Neural crest cell (in vitro differentiated cells): ENCODE measurements around the gene EVA1C. TPM values are rescaled to one million over a fixed set of nuclear protein-coding genes. Genes with fewer than 3 reads are reported as not detected.
"Not testable (repeated sequence)": the region's sequence is repeated elsewhere in the genome, so short reads cannot be mapped to it uniquely, and the experiment has no call there.

Experiments
- DNase-seq: peaks from one replicate; pipeline ENCODE4 v3.0.0; 2021; ENCODE audit warnings: low read depth, mixed read lengths, low spot score
- H3K27ac Mint-ChIP-seq: one replicate; pipeline ENCODE4 v1.8.0; 2021; ENCODE audit warnings: mild to moderate bottlenecking, mixed read lengths; ENCODE audit not compliant: unreplicated experiment
- H3K27me3 Mint-ChIP-seq: 2 replicates; pipeline ENCODE4 v1.8.0; 2021; ENCODE audit warnings: low read depth, mild to moderate bottlenecking, mixed read lengths
- H3K36me3 Mint-ChIP-seq: 2 replicates; pipeline ENCODE4 v1.8.0; 2021; ENCODE audit warnings: low read depth, mild to moderate bottlenecking, mixed read lengths
- H3K4me1 Mint-ChIP-seq: 2 replicates; pipeline ENCODE4 v1.8.0; 2021; ENCODE audit warnings: mixed read lengths
- H3K4me3 Mint-ChIP-seq: one replicate; pipeline ENCODE4 v1.8.0; 2021; ENCODE audit warnings: mild to moderate bottlenecking, mixed read lengths
- H3K9me3 Mint-ChIP-seq: 2 replicates; pipeline ENCODE4 v1.8.0; 2021; ENCODE audit warnings: mixed read lengths
- CTCF ChIP-seq: fragments of 200-600 bp; sonication (generic); conservative IDR thresholded peaks from 2 replicates; pipeline ENCODE4 v1.5.0; 2021; ENCODE audit warnings: antibody characterized with exemption, mild to moderate bottlenecking
- total RNA-seq: library from RNA; stranded (reverse); gene quantifications from 2 replicates; pipeline ENCODE4 v1.2.1, GENCODE V29; 2021

EVA1C gene
- total RNA-seq, 1 donor from 2014 or later: not detected

GRCh38 chr21:32523463-32523862 lies 111.0 kb downstream of the EVA1C start:
- no peak for TF ChIP-seq CTCF
- Mint-ChIP-seq H3K36me3 (peaks cover 4% of the 10 kb centered on the region), H3K27me3 (no peaks in the 10 kb centered on the region), H3K4me3 (no peak overlapping the region), H3K9me3 (peaks cover 6% of the 10 kb centered on the region), H3K27ac (no peak overlapping the region), H3K4me1 (peaks cover 5% of the 10 kb centered on the region)
- no peak for DNase-seq

- TF ChIP-seq CTCF: no peak
- no peak overlapping the region for H3K4me3 Mint-ChIP-seq
- H3K4me1 Mint-ChIP-seq: peaks cover 5% of the 10 kb centered on the region
- H3K9me3 Mint-ChIP-seq: peaks cover 6% of the 10 kb centered on the region
- no peaks in the 10 kb centered on the region for H3K27me3 Mint-ChIP-seq
- peak overlapping the region; percentile 20 for H3K27ac Mint-ChIP-seq
- no peak for DNase-seq
- H3K36me3 Mint-ChIP-seq: peaks cover 4% of the 10 kb centered on the region
These were observed 111.6 kb downstream of the EVA1C start for GRCh38 chr21:32523988-32524719.

- Mint-ChIP-seq H3K9me3 (peaks cover 6% of the 10 kb centered on the region), H3K4me3 (no peak overlapping the region), H3K27ac (no peak overlapping the region), H3K36me3 (peaks cover 4% of the 10 kb centered on the region), H3K4me1 (peaks cover 5% of the 10 kb centered on the region), H3K27me3 (no peaks in the 10 kb centered on the region)
- TF ChIP-seq CTCF: no peak
- no peak for DNase-seq
These were observed 112.8 kb downstream of the EVA1C start for GRCh38 chr21:32525282-32525681.

- peaks cover 9% of the 10 kb centered on the region for H3K9me3 Mint-ChIP-seq
- no peaks in the 10 kb centered on the region for H3K4me1 Mint-ChIP-seq
- TF ChIP-seq CTCF: no peak
- DNase-seq: no peak
- no peak overlapping the region for H3K4me3 Mint-ChIP-seq
- no peak overlapping the region for H3K27ac Mint-ChIP-seq
- peaks cover 4% of the 10 kb centered on the region for H3K36me3 Mint-ChIP-seq
- no peaks in the 10 kb centered on the region for H3K27me3 Mint-ChIP-seq
These were observed 117.2 kb downstream of the EVA1C start for GRCh38 chr21:32529679-32530078.

- not testable (repeated sequence) for H3K36me3 Mint-ChIP-seq, H3K4me3 Mint-ChIP-seq, H3K27me3 Mint-ChIP-seq, H3K27ac Mint-ChIP-seq, DNase-seq, H3K9me3 Mint-ChIP-seq, H3K4me1 Mint-ChIP-seq
These were observed 118.3 kb downstream of the EVA1C start for GRCh38 chr21:32530809-32531208.

- H3K27me3 Mint-ChIP-seq, DNase-seq, H3K27ac Mint-ChIP-seq, H3K36me3 Mint-ChIP-seq, H3K4me3 Mint-ChIP-seq, H3K4me1 Mint-ChIP-seq, H3K9me3 Mint-ChIP-seq: not testable (repeated sequence)
These were observed 119.1 kb downstream of the EVA1C start for GRCh38 chr21:32531561-32531960.
